SK-N-SH (cell line): ENCODE data around the gene TCN2. TPM values are rescaled to one million over a fixed set of nuclear protein-coding genes. Genes with fewer than 3 reads are reported as not detected.

ENCODE experiments used
- CTCF ChIA-PET: fragments of 300-600, 350-600 bp; formaldehyde crosslinking; extraction: SDS; loops from one replicate; lab custom pipeline; 2021; lab: Yijun Ruan, JAX
- POLR2A ChIA-PET: fragments of 350-600 bp; sonication (Branson Sonifier 250); formaldehyde crosslinking; extraction: SDS; loops from one replicate; lab custom pipeline; 2020; ENCODE audit warnings: antibody characterized with exemption, inconsistent platforms; lab: Yijun Ruan, JAX
- DNase-seq: peaks from one replicate; pipeline ENCODE4 v3.0.0; 2012
- H2AFZ ChIP-seq: fragments of 200-600 bp; sonication (generic); 2 replicates; pipeline ENCODE4 v1.8.1; 2016; ENCODE audit warnings: antibody characterized with exemption, mild to moderate bottlenecking, low read depth
- H3F3A ChIP-seq: fragments of 200-600 bp; sonication (generic); replicated peaks from 2 replicates; pipeline ENCODE3; 2016; ENCODE audit warnings: antibody characterized with exemption, mild to moderate bottlenecking; ENCODE audit not compliant: insufficient read depth
- H3K27ac ChIP-seq, 2 experiments: fragments of 200-500 bp in 1 of 2; fragments of 200-600 bp in 1 of 2; sonication (Bioruptor generic) in 1 of 2; sonication (generic), shearing (Covaris generic) in 1 of 2; 2 replicates each; pipeline versions ENCODE4 v1.5.1 to v1.6.1; 2014 to 2016; ENCODE audit warnings: low read depth in 2 of 2, inconsistent platforms in 1 of 2, low read length in 1 of 2, mild to moderate bottlenecking in 1 of 2, mixed read lengths in 1 of 2
- H3K27me3 ChIP-seq: fragments of 200-600 bp; sonication (generic), shearing (Covaris generic); 2 replicates; pipeline ENCODE4 v1.6.1; 2016; ENCODE audit warnings: mixed run types; ENCODE audit not compliant: insufficient read depth
- H3K36me3 ChIP-seq, 2 experiments: fragments of 200-500 bp in 1 of 2; fragments of 200-600 bp in 1 of 2; sonication (Bioruptor generic) in 1 of 2; sonication (generic) in 1 of 2; replicated peaks in 1 of 2; 2 replicates each; pipeline versions ENCODE3 to v1.5.1; 2014 to 2016; ENCODE audit warnings: low read length in 1 of 2, mild to moderate bottlenecking in 1 of 2; ENCODE audit not compliant: insufficient read depth in 2 of 2, control insufficient read depth in 1 of 2
- H3K4me1 ChIP-seq, 2 experiments: fragments of 200-500 bp in 1 of 2; fragments of 200-600 bp in 1 of 2; sonication (Bioruptor generic) in 1 of 2; sonication (generic), shearing (Covaris generic) in 1 of 2; 2 replicates each; pipeline versions ENCODE4 v1.5.1 to v1.6.1; 2014 to 2016; ENCODE audit warnings: low read depth in 1 of 2, low read length in 1 of 2, mixed run types in 1 of 2; ENCODE audit not compliant: insufficient read depth in 2 of 2, control insufficient read depth in 1 of 2
- H3K4me2 ChIP-seq: fragments of 200-600 bp; sonication (generic), shearing (Covaris generic); 2 replicates; pipeline ENCODE4 v1.6.1; 2017; ENCODE audit warnings: mixed run types
- H3K4me3 ChIP-seq, 2 experiments: fragments of 200-500 bp in 1 of 2; fragments of 200-600 bp in 1 of 2; sonication (Bioruptor generic) in 1 of 2; sonication (generic), shearing (Covaris generic) in 1 of 2; 2 replicates each; pipeline versions ENCODE4 v1.5.1 to v1.8.1; 2014 to 2016; ENCODE audit warnings: low read depth in 2 of 2, inconsistent platforms in 1 of 2, low read length in 1 of 2, mild to moderate bottlenecking in 1 of 2, mixed read lengths in 1 of 2, moderate library complexity in 1 of 2
- H3K79me2 ChIP-seq: fragments of 200-600 bp; sonication (generic); 2 replicates; pipeline ENCODE4 v1.8.1; 2017; ENCODE audit warnings: mild to moderate bottlenecking; ENCODE audit not compliant: insufficient read depth
- H3K9ac ChIP-seq: fragments of 200-600 bp; sonication (generic); 2 replicates; pipeline ENCODE4 v1.6.1; 2017; ENCODE audit warnings: mixed run types
- H3K9me2 ChIP-seq: fragments of 200-600 bp; sonication (generic); 2 replicates; pipeline ENCODE4 v1.6.1; 2017; ENCODE audit warnings: mixed run types
- H3K9me3 ChIP-seq: fragments of 200-600 bp; sonication (generic); 2 replicates; pipeline ENCODE4 v1.6.1; 2017; ENCODE audit warnings: mixed run types, mild to moderate bottlenecking, moderate library complexity
- H4K20me1 ChIP-seq: fragments of 200-600 bp; sonication (generic); 2 replicates; pipeline ENCODE4 v1.6.1; 2017; ENCODE audit warnings: mild to moderate bottlenecking, mixed run types; ENCODE audit not compliant: insufficient read depth
- CHD2 ChIP-seq: fragments of 150-350 bp; IDR thresholded peaks from 2 replicates; pipeline ENCODE4 v1.6.1; 2018; ENCODE audit warnings: low read length; ENCODE audit not compliant: partially characterized antibody
- ELF1 ChIP-seq: IDR thresholded peaks from 2 replicates; pipeline ENCODE4 v1.4.0; 2012
- EP300 ChIP-seq, 2 experiments: IDR thresholded peaks; 2 replicates each; pipeline versions ENCODE4 v1.4.0 to v1.6.1; 2012; ENCODE audit warnings: borderline replicate concordance in 1 of 2, low read depth in 1 of 2, low read length in 1 of 2
- EZH2phosphoT487 ChIP-seq: fragments of 200-600 bp; sonication (generic); IDR thresholded peaks from 2 replicates; pipeline ENCODE4 v1.6.1; 2017; ENCODE audit warnings: low read depth, mixed run types, mild to moderate bottlenecking, antibody characterized with exemption, moderate library complexity, borderline replicate concordance
- FOXJ3 ChIP-seq: sonication (generic); formaldehyde crosslinking; IDR thresholded peaks from 2 replicates; pipeline ENCODE4 v1.5.1; 2020; ENCODE audit warnings: mild to moderate bottlenecking, missing genetic modification reagents
- GATA2 ChIP-seq: sonication (generic); formaldehyde crosslinking; IDR thresholded peaks from 2 replicates; pipeline ENCODE4 v1.5.0; 2020; ENCODE audit warnings: mild to moderate bottlenecking, missing genetic modification reagents
- JUND ChIP-seq: IDR thresholded peaks from 2 replicates; pipeline ENCODE4 v1.4.0; 2012
- MEF2A ChIP-seq: IDR thresholded peaks from 2 replicates; pipeline ENCODE4 v1.4.0; 2012; ENCODE audit warnings: low read depth, borderline replicate concordance
- MXI1 ChIP-seq: IDR thresholded peaks from 2 replicates; pipeline ENCODE4 v1.6.1; 2012; ENCODE audit warnings: mild to moderate bottlenecking, low read depth, low read length, improper control_type of control experiment
- RAD21 ChIP-seq: IDR thresholded peaks from 2 replicates; pipeline ENCODE4 v1.6.1; 2012; ENCODE audit warnings: mild to moderate bottlenecking, low read length
- RFX5 ChIP-seq: IDR thresholded peaks from 2 replicates; pipeline ENCODE4 v1.6.1; 2012; ENCODE audit warnings: mild to moderate bottlenecking, improper control_type of control experiment, low read length
- SMC3 ChIP-seq: IDR thresholded peaks from 2 replicates; pipeline ENCODE4 v1.6.1; 2012; ENCODE audit warnings: low read depth, low read length, improper control_type of control experiment
- TAF1 ChIP-seq: IDR thresholded peaks from 2 replicates; pipeline ENCODE4 v1.6.1; 2012; ENCODE audit warnings: low read depth, mild to moderate bottlenecking, low read length, moderate library complexity, borderline replicate concordance
- WGBS: methylation state at CpG from one replicate; pipeline ENCODE4 v1.1.6; 2017; ENCODE audit warnings: low lambda C conversion rate; 5-methylcytosine and 5-hydroxymethylcytosine counted together
- polyA plus RNA-seq, 3 experiments: library from polyadenylated mRNA; depleted of rRNA; stranded (reverse); fragments of >200 nt; gene quantifications; 2 replicates each; pipeline ENCODE4 v1.2.3, GENCODE V29; 2012
- TF ChIP-seq, protein P1 (sequence below): IDR thresholded peaks from 2 replicates; pipeline ENCODE4 v1.4.0; 2012; ENCODE audit warnings: low read depth, borderline replicate concordance
- TF ChIP-seq, protein P2 (sequence below): IDR thresholded peaks from 2 replicates; pipeline ENCODE4; 2012
- TF ChIP-seq, protein P3 (sequence below): fragments of 200-600 bp; sonication (generic); IDR thresholded peaks from 2 replicates; pipeline ENCODE4 v1.6.1; 2017; ENCODE audit warnings: antibody characterized with exemption, mild to moderate bottlenecking, moderate library complexity

TCN2 gene
- polyA plus RNA-seq, 1 of the 3 experiments (the other 2 are of a cell fraction), result 4.1 TPM

DNA sequence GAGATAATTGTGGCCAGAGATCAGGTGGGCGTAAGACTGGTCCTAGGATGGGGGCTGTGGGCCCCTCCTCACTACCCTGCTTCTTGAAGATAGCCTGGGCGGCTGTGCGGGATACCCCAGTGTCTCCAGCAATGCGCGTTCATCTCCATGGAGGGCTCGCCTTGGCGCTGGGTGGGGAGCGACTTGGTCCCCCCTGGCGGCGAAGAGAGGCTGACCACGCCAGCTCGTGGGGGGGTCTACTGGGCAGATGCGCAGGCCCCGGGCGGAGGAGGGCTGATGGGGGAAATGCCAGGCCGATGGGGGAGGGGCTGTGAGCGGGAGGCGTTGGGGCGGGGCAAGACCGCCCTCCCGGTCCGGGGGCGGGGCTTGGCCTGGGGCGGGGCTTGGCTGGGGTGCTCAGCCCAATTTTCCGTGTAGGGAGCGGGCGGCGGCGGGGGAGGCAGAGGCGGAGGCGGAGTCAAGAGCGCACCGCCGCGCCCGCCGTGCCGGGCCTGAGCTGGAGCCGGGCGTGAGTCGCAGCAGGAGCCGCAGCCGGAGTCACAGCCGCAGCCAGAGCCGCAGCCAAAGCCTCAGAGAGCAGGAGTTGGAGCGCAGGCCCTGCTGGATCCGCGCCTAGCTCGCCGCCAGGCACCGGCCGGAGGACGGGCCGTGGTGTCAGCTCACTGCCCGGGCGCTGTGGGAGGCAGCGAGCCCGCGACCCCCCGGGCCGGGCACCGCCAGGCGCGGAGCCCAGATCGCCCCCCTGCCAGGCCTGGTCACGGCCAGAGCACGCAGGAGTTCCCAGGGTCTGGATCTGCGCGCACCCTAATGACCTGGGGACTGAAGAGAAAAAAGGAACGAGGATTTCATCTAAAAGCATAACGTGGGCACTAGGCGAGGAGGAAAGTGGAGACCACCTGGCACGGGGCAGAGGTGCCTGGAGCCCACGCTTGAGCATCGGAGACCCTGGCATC lies 28.6 kb downstream of the TCN2 start, which contains the start of gene SLC35E4 (continued):
- TF ChIP-seq, protein P1, sequence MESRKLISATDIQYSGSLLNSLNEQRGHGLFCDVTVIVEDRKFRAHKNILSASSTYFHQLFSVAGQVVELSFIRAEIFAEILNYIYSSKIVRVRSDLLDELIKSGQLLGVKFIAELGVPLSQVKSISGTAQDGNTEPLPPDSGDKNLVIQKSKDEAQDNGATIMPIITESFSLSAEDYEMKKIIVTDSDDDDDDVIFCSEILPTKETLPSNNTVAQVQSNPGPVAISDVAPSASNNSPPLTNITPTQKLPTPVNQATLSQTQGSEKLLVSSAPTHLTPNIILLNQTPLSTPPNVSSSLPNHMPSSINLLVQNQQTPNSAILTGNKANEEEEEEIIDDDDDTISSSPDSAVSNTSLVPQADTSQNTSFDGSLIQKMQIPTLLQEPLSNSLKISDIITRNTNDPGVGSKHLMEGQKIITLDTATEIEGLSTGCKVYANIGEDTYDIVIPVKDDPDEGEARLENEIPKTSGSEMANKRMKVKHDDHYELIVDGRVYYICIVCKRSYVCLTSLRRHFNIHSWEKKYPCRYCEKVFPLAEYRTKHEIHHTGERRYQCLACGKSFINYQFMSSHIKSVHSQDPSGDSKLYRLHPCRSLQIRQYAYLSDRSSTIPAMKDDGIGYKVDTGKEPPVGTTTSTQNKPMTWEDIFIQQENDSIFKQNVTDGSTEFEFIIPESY, result no peak
- TF ChIP-seq MEF2A, result no peak
- TF ChIP-seq RFX5, result no peak
- TF ChIP-seq GATA2 (CRISPR knock-in tag), result no peak
- no peak for TF ChIP-seq FOXJ3 (CRISPR knock-in tag)
- peak; percentile 90 for TF ChIP-seq CHD2
- TF ChIP-seq ELF1, result no peak
- no peak for TF ChIP-seq EZH2phosphoT487
- no peak for TF ChIP-seq JUND
- no peak for TF ChIP-seq RAD21
- TF ChIP-seq, protein P2, sequence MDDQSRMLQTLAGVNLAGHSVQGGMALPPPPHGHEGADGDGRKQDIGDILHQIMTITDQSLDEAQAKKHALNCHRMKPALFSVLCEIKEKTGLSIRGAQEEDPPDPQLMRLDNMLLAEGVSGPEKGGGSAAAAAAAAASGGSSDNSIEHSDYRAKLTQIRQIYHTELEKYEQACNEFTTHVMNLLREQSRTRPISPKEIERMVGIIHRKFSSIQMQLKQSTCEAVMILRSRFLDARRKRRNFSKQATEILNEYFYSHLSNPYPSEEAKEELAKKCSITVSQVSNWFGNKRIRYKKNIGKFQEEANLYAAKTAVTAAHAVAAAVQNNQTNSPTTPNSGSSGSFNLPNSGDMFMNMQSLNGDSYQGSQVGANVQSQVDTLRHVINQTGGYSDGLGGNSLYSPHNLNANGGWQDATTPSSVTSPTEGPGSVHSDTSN, result no peak
- TF ChIP-seq SMC3, result peak; percentile 27
- TF ChIP-seq TAF1, result peak; percentile 68

DNA sequence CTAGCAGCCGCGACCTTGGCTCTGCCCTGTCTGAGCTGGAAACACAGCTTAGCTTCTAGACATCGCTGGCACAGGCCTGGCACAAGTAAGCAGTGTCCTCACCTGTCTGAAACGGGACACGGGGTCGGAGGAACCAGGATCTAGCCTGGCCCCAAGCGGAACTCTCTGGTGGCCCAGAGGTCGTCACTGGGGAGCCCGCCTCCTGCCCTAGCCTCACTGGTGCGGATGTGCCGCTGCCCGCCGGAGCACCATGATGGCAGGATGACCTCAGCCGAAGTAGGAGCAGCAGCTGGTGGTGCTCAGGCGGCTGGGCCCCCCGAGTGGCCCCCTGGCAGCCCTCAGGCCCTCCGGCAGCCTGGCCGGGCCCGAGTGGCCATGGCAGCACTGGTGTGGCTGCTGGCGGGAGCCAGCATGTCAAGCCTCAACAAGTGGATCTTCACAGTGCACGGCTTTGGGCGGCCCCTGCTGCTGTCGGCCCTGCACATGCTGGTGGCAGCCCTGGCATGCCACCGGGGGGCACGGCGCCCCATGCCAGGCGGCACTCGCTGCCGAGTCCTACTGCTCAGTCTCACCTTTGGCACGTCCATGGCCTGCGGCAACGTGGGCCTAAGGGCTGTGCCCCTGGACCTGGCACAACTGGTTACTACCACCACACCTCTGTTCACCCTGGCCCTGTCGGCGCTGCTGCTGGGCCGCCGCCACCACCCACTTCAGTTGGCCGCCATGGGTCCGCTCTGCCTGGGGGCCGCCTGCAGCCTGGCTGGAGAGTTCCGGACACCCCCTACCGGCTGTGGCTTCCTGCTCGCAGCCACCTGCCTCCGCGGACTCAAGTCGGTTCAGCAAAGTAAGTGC lies 29.5 kb downstream of the TCN2 start:
- Histone ChIP-seq H3K79me2 (peaks cover 55% of the 10 kb centered on the region), H3F3A (peaks cover 9% of the 10 kb centered on the region), H3K9me3 (no peaks in the 10 kb centered on the region), H3K4me1 (peaks cover 18 to 37% of the 10 kb centered on the region in 2 experiments; a peak in 3 of 4 replicates), H3K36me3 (peaks cover 0 to 3% of the 10 kb centered on the region in 2 experiments), H2AFZ (peak overlapping the region; percentile 87), H3K4me3 (peak overlapping the region; percentile 65 to 78), H3K27me3 (no peaks in the 10 kb centered on the region), H3K9ac (peak overlapping the region; percentile 86), H4K20me1 (no peaks in the 10 kb centered on the region), H3K27ac (peak overlapping the region; percentile 85 to 93), H3K9me2 (no peaks in the 10 kb centered on the region), H3K4me2 (peak overlapping the region; percentile 96)
- peak; percentile 60 for DNase-seq
- POLR2A ChIA-PET, result interaction anchor here (0.8 to 2.6 kb wide), 4 partner anchors 12 to 118 kb away, joined by 3 to 15 read pairs (median 4); partner anchors contain the start of gene OSBP2
- WGBS, result 16% methylated on average over 11 of the region's 45 CpGs
- CTCF ChIA-PET, result interaction anchor here (1.1 to 6.3 kb wide), 11 partner anchors 17 to 285 kb away, joined by 3 to 162 read pairs (median 15); partner anchors contain the start of genes OSBP2 and RNF215
- TF ChIP-seq RAD21, result no peak
- 0 out of 2 replicates have a peak, but pooled peaks have one; percentile 6 for TF ChIP-seq MXI1
- TF ChIP-seq EP300 (IDR thresholded peaks at IDR 0.05; ENCODE audit: borderline replicate concordance in 1 of 2, low read depth in 1 of 2, low read length in 1 of 2), result no peak
- no peak for TF ChIP-seq ELF1
- TF ChIP-seq EZH2phosphoT487, result no peak
- TF ChIP-seq RFX5, result no peak
- TF ChIP-seq, protein P2, result no peak
- TF ChIP-seq, protein P3, sequence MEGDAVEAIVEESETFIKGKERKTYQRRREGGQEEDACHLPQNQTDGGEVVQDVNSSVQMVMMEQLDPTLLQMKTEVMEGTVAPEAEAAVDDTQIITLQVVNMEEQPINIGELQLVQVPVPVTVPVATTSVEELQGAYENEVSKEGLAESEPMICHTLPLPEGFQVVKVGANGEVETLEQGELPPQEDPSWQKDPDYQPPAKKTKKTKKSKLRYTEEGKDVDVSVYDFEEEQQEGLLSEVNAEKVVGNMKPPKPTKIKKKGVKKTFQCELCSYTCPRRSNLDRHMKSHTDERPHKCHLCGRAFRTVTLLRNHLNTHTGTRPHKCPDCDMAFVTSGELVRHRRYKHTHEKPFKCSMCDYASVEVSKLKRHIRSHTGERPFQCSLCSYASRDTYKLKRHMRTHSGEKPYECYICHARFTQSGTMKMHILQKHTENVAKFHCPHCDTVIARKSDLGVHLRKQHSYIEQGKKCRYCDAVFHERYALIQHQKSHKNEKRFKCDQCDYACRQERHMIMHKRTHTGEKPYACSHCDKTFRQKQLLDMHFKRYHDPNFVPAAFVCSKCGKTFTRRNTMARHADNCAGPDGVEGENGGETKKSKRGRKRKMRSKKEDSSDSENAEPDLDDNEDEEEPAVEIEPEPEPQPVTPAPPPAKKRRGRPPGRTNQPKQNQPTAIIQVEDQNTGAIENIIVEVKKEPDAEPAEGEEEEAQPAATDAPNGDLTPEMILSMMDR, result no peak
- TF ChIP-seq JUND, result no peak
